Measurements from ENCODE around the gene PAK2.

DNA sequence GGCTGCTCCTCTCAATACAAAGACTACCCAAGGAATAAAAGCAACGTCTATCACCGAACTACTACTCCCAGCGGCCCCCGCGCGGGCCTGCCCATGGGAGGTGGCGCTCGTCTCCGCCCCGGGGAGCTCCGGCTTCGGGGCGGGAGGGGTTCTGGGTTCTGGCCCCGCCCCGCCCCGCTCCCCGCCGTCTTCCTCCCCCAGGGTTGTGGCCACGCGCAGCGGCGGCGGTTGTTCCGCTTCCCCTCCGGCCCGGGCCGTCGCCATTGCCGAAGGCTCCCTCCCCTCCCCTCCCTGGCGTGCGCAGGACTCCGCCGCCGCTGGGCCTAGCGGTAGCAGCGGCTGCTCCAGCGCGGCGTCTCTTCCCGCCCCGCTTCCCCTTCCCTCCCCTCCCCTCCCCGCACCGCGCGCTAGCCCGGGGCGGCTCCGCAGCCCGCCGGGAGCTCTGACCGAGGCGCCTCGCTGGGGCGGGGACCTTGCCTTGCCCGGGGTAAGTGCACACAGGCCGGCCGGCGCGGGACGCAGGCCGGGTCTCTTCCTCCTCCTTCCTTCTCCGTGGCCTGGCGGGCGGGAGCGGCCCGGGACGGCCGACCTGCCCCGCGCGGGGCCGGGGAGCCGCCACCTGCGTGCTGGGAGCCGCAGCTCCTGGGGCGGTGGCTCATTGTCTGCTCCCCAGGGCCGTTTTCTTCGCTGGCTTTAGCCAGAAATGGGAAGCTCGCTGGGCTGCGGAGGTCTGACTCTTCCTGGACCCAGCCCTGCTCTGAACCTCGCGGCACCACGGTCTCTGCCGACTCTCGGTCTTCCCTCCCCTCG, at the start of gene PAK2:
- TF ChIP-seq, protein P1, sequence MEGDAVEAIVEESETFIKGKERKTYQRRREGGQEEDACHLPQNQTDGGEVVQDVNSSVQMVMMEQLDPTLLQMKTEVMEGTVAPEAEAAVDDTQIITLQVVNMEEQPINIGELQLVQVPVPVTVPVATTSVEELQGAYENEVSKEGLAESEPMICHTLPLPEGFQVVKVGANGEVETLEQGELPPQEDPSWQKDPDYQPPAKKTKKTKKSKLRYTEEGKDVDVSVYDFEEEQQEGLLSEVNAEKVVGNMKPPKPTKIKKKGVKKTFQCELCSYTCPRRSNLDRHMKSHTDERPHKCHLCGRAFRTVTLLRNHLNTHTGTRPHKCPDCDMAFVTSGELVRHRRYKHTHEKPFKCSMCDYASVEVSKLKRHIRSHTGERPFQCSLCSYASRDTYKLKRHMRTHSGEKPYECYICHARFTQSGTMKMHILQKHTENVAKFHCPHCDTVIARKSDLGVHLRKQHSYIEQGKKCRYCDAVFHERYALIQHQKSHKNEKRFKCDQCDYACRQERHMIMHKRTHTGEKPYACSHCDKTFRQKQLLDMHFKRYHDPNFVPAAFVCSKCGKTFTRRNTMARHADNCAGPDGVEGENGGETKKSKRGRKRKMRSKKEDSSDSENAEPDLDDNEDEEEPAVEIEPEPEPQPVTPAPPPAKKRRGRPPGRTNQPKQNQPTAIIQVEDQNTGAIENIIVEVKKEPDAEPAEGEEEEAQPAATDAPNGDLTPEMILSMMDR (IDR thresholded peaks at IDR 0.05), result peak in 1 of 4 experiments; percentile 21
- peak; percentile 89 for TF ChIP-seq POLR2AphosphoS5 (IDR thresholded peaks at IDR 0.05)
